WERI-Rb-1 (cell line): Measurements from ENCODE around the gene DPY19L1.
"Not testable (repeated sequence)": the region's sequence is repeated elsewhere in the genome, so short reads cannot be mapped to it uniquely, and the experiment has no call there.

Experiments
- DNase-seq: peaks from one replicate; pipeline ENCODE4 v3.0.0-alpha.2; 2020
- H3K27ac ChIP-seq: fragments of 250-450 bp; sonication (Bioruptor Pico); 2 replicates; pipeline ENCODE4 v1.5.1; 2020; ENCODE audit warnings: mild to moderate bottlenecking, moderate library complexity
- H3K27me3 ChIP-seq: fragments of 250-450 bp; sonication (Bioruptor Pico); 2 replicates; pipeline ENCODE4 v1.5.1; 2021; ENCODE audit warnings: mild to moderate bottlenecking, low read depth, moderate library complexity; ENCODE audit not compliant: insufficient read depth, severe bottlenecking
- H3K36me3 ChIP-seq: fragments of 250-450 bp; sonication (Bioruptor Pico); 2 replicates; pipeline ENCODE4 v1.5.1; 2020; ENCODE audit warnings: mild to moderate bottlenecking, moderate library complexity
- H3K4me3 ChIP-seq: 2 replicates; pipeline ENCODE4 v1.5.1; 2011; ENCODE audit warnings: low read depth, mild to moderate bottlenecking, control low read depth, low read length
- H3K9me3 ChIP-seq: fragments of 250-450 bp; sonication (Bioruptor Pico); 2 replicates; pipeline ENCODE4 v1.5.1; 2021; ENCODE audit warnings: mild to moderate bottlenecking, moderate library complexity; ENCODE audit not compliant: severe bottlenecking
- TF ChIP-seq, protein P1 (sequence below): IDR thresholded peaks from 2 replicates; pipeline ENCODE4 v1.5.1; 2011; ENCODE audit warnings: low read depth, mild to moderate bottlenecking, control low read depth, inconsistent platforms, low read length

The DPY19L1 gene

DNA sequence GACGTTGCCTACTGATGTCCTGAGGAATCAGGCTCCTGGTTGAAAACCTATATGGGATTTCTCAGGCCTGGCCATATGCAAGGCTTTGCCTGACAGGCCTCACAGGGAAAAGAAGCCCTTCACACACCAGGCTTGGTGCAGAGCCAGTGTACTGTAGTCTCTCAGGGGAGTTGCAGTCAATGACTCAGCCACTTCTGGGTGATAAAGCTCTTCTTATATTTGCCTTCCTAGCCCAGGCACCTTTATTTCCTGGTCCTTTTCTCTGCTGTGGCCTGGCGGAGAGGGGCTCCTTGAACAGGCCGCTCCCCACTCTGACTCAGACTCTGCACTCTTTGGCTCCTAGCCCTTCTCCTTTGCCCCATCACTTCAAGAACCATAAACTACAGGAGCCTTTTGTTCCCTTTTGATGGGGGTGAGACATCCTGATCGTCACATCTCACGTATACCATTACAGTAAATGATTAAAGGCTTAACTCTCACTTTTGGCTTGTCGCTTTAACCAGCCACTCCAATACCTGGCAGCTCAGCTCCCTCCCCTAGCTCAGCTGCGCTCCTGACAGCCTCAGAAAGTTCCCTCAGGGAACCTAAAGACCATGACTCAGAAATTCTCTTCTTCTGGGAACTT lies 33.5 kb downstream of the DPY19L1 start:
- TF ChIP-seq, protein P1, sequence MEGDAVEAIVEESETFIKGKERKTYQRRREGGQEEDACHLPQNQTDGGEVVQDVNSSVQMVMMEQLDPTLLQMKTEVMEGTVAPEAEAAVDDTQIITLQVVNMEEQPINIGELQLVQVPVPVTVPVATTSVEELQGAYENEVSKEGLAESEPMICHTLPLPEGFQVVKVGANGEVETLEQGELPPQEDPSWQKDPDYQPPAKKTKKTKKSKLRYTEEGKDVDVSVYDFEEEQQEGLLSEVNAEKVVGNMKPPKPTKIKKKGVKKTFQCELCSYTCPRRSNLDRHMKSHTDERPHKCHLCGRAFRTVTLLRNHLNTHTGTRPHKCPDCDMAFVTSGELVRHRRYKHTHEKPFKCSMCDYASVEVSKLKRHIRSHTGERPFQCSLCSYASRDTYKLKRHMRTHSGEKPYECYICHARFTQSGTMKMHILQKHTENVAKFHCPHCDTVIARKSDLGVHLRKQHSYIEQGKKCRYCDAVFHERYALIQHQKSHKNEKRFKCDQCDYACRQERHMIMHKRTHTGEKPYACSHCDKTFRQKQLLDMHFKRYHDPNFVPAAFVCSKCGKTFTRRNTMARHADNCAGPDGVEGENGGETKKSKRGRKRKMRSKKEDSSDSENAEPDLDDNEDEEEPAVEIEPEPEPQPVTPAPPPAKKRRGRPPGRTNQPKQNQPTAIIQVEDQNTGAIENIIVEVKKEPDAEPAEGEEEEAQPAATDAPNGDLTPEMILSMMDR = no peak
- Histone ChIP-seq H3K9me3 (no peaks in the 10 kb centered on the region), H3K36me3 (no peaks in the 10 kb centered on the region), H3K27me3 (no peaks in the 10 kb centered on the region), H3K27ac (no peak overlapping the region), H3K4me3 (no peak overlapping the region)
- DNase-seq = no peak

DNA sequence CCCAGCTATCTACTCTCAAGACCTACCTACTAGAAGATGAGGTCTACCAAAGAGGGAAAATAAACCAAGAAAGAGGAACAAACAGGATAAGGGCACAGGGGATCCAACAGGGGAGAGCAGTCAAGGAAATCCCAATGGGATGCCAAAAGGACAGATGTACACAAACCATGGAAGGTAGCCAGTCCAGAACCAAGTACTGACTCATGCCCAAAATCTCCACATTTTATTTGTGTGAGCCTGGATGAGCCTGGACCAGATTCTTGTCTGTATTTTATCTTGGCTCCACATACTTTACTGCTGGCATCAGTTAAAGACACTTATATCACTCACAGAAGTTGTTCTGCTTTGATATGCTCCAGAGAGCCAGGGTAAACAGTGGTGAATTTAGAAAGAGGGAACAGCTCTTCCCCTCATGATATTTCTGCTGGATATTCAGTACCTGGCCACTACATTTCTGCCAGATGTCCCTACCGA lies 34.1 kb downstream of the DPY19L1 start:
- not testable (repeated sequence) for H3K27ac ChIP-seq, H3K36me3 ChIP-seq, H3K4me3 ChIP-seq, H3K9me3 ChIP-seq, H3K27me3 ChIP-seq, DNase-seq

DNA sequence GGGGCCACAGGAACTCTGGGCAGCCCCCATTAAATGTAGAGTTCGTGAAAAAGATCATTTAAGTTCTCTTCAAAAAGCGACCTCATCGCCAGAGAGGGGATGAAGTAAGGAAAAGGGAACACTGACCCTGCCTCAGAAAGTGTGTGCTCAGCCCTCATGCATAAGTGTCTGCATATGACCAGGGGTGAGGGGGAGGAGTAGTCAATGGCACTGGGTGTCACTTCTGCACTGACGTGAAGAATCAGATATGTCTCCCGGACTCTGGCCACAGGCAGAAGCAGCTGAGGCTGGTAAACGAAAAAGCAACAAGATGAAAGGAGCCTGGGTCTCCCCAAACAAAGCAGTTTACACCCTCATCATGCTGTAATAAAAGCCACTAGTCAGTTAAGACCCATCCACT lies 39.0 kb downstream of the DPY19L1 start:
- H3K4me3 ChIP-seq, H3K36me3 ChIP-seq, H3K9me3 ChIP-seq, DNase-seq, H3K27ac ChIP-seq, H3K27me3 ChIP-seq: not testable (repeated sequence)

DNA sequence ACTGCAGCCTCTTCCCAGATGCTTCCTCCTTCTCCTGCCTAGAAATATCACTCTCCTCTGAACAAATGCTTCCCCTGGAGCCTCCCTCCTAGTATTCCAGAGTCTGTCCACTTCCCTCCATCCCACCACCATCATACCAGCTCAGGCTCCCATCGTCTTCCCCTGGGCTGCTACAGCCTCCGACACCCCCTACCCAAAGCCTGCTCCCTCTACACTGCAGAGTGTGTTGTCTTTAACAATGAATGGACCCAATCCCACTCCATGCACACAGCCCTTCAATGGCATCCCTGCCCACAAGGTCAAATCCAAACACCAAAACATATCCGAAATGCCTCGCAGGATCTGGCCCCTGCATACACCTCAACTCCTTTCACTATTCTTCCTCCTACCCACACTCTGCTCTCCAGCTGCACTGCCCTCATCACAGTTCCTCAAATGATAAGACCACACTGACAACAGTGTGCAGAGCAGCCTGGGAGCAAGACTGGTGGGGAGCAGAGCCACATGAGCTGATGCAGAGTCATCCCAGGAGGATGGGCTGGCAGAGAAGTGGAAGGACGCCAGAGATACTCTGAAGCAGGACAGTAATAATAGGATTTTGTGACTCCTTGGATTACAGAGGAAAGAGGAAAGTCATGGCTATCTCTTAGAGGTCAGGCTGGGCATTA lies 40.7 kb downstream of the DPY19L1 start:
- H3K27ac ChIP-seq, H3K4me3 ChIP-seq, H3K9me3 ChIP-seq, H3K36me3 ChIP-seq, DNase-seq, H3K27me3 ChIP-seq: not testable (repeated sequence)

DNA sequence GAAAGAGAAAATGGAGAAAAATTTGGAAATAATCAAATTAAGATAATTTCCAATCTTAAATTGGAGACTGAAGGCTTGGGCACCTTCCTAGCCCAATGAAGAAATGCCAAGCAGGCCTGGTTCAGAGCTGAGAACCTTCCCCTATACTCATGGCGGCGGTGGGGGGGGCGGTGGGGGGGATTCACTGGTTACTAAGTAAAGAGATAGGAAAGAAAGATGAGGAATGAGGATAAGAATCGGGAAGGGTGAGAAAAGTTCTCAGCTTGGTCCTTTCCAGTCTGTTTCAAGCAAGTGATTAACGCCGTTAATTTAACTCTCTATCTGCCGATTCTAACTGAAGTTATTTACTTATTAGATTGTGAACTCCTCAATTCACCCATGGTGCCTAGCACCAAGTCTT lies 41.5 kb downstream of the DPY19L1 start:
- Histone ChIP-seq H3K9me3 (no peaks in the 10 kb centered on the region), H3K27me3 (no peaks in the 10 kb centered on the region), H3K36me3 (no peaks in the 10 kb centered on the region), H3K4me3 (no peak overlapping the region), H3K27ac (no peak overlapping the region)
- no peak for DNase-seq
- TF ChIP-seq, protein P1 = no peak

DNA sequence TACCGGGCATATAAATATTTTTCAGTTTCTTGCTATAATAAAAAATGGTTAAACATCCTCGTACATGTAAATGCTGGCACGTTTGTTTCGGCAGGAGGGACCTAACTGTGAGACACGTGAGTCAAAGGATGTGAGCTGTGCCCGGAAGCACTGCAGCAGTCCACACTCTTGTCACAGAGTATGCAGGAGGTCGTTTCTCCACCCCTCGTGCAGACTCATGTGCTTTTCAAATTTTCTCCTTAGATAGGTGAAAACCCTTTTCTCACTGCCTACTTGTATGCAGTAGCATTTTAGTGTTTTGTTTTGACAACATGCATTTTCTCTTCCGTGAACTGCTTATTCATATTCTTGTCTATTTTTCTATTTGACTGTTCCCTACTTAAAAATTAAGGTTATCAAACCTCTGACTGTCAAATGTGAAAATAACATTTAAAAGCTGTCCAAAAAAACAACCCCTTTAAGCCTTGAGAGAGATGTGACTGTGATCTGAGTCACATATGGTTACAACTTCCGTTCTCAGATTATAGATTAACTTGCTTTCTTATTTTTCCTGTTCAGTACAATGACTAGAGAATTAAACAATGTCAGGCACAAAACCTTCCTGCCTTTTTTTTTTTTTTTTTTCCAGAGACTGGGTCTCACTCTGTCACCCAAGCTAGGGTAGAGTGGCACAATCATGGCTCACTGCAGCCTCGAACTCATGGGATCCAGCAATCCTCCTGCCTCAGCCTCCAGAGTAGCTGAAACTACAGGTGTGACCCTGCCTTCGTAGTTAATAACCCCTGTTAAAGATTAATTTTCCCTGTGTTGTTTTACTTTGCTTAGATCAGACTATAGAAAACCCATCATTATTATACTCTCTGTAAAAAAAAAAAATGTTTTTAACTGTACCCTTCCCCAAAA lies 45.1 kb downstream of the DPY19L1 start:
- H3K4me3 ChIP-seq = no peak overlapping the region
- H3K36me3 ChIP-seq = no peaks in the 10 kb centered on the region
- TF ChIP-seq, protein P1 = no peak
- no peaks in the 10 kb centered on the region for H3K27me3 ChIP-seq
- H3K9me3 ChIP-seq = no peaks in the 10 kb centered on the region
- DNase-seq = no peak
- no peak overlapping the region for H3K27ac ChIP-seq

DNA sequence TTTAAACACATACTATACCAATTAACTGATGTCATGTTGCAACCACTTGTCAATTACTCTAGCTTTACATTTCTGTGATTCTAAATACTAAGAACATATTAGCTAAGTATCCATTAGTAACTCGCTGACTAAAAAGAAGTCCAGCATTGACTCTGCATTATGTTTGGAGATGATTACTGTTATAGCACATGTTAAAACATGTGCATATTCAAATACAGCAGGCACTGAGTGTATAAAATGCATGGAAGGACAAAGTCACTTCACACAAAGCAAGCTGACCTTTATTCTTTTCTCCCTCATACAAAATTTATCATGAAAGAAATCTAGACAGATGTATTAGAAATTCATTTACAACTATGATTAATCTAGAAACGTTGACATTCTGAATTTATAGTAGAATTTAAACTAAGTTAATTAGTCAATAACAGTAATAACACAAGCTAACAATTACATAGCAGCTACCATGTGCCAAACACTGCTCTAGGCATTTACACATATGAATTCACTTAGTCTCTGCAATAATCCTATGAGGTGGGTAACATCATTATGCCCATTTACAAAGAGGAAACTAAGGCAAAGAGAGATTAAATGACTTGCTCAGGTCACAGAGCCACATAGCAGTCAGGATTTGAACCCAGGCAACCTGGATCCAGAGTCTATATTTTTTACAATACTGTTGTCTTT lies 48.7 kb downstream of the DPY19L1 start:
- H3K4me3 ChIP-seq, H3K27me3 ChIP-seq, H3K9me3 ChIP-seq, DNase-seq, H3K27ac ChIP-seq, H3K36me3 ChIP-seq: not testable (repeated sequence)

DNA sequence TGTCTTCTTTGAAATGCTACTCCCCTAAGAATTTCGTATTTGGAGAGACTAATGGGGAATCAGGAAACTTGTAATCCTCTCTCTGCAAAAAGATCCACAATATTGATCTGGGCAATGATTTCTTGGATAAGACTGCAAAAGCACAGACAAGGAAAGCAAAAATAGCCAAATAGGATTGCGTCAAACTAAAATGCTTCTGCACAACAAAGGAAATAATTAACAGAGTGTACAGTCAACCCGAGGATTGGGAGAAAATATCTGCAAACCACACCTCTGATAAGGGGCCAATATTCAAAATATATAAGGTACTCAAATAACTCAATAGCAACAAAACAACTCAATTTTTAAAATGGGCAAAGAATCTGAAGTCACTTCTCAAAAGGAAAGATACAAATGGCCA lies 52.1 kb downstream of the DPY19L1 start:
- DNase-seq, H3K4me3 ChIP-seq, H3K27me3 ChIP-seq, H3K27ac ChIP-seq, H3K9me3 ChIP-seq, H3K36me3 ChIP-seq: not testable (repeated sequence)

DNA sequence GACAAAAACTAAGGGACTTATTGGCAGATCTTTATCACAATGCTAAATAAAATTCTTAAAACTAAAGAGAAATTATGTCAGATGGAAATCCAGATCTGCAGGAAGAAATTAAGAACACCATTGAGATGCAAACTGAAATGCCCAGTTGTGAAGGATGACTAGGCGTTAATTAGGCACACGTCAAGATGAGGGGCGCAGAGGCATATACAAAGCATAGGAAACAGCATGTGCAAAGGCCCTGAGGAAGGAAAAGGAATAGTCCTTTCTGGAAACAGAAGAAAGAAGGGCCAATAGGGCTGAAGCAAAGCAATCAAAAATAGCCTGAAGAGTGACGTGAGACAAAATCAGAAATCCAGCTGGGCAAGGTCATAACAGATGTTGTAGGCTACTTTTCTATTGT lies 53.1 kb downstream of the DPY19L1 start:
- H3K36me3 ChIP-seq, H3K9me3 ChIP-seq, H3K4me3 ChIP-seq, H3K27ac ChIP-seq, DNase-seq, H3K27me3 ChIP-seq: not testable (repeated sequence)
